ENCODE data around the gene HERC4.

DNA sequence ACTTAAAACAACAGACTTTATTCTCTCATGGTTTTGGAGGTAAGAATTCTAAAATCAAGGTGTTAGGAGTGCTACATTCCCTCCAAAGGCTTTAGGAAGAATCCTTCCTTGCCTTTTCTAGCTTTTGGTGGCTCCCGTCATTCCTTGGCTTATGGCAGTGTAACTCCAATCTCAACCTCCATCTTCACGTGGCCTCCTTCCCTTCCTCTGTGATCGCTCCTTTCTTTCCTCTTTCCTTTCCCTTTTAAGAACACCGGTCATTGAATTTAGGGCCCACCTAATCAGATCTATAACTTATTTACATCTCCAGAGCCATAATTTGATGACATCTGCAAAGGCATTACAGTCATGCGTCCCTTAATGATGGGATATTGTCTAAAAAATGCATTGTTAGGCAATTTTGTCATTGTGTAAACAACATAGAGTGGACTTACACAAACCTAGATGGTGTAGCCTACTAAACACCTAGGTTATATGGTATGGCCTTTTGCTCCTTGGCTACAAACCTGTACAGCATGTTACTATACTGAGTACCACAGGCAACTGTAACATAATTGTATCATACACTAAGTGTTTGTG, 5.9 kb upstream of the HERC4 start:
- TF ChIP-seq, protein P1, sequence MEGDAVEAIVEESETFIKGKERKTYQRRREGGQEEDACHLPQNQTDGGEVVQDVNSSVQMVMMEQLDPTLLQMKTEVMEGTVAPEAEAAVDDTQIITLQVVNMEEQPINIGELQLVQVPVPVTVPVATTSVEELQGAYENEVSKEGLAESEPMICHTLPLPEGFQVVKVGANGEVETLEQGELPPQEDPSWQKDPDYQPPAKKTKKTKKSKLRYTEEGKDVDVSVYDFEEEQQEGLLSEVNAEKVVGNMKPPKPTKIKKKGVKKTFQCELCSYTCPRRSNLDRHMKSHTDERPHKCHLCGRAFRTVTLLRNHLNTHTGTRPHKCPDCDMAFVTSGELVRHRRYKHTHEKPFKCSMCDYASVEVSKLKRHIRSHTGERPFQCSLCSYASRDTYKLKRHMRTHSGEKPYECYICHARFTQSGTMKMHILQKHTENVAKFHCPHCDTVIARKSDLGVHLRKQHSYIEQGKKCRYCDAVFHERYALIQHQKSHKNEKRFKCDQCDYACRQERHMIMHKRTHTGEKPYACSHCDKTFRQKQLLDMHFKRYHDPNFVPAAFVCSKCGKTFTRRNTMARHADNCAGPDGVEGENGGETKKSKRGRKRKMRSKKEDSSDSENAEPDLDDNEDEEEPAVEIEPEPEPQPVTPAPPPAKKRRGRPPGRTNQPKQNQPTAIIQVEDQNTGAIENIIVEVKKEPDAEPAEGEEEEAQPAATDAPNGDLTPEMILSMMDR (conservative IDR thresholded peaks at IDR 0.05; ENCODE audit: low read length) = no peak
- TF ChIP-seq EZH2phosphoT487 (IDR thresholded peaks at IDR 0.05; ENCODE audit: borderline replicate concordance, low read depth, low read length) = no peak
